ENCODE measurements around the gene RBFOX2.

The RBFOX2 gene

DNA sequence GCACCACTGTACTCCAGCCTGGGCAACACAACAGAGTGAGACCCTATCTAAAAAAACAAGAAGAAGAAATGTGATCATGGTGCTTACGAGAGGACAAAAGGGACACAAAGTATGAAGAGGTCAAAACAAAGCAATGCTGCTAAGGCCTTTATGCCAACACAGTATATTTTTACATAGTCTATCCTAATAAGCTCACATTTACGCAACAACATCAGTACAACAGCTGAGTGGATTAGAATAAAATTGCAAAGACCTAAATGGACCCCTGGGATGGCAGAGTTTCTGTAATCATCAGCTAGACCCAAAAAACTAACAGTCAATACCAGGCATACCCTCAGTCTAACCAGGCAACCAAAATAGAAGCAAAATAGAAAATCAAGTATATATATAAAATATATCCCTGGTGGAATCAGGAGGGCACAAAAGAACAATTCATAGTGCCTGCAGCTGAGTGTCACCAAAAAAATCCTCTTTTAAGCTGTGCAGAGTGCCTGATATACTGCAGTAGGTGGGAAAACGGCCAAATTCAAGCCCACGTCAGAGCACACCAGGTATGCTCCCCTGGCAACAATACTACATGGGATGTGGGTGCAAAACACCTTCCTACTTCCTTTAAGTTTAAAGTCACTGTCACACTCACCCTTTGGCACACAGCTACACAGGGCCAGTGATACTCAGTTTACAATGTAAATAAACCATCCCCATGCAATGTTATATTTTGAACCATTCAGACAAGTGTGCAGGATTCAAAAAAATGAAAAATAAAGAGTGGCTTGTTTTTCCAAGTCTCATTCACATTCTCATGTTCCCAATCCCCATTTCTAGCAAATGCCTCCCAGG is 57.8 kb downstream of the RBFOX2 start:
- H3K4me1 ChIP-seq (ENCODE audit: control insufficient read depth, insufficient read depth, low read length, poor library complexity, severe bottlenecking), result no peaks in the 10 kb centered on the region
- H3K27ac ChIP-seq (ENCODE audit: insufficient read depth, low read length, poor library complexity, severe bottlenecking), result no peak overlapping the region
- H3K4me3 ChIP-seq (ENCODE audit: insufficient read depth, low read depth, low read length, poor library complexity, severe bottlenecking), result no peak overlapping the region
- no peaks in the 10 kb centered on the region for H3K36me3 ChIP-seq (ENCODE audit: control insufficient read depth, insufficient read depth, low read length)
- no peak for DNase-seq
- H3K27me3 ChIP-seq (replicated peaks; ENCODE audit: control insufficient read depth, insufficient read depth, low read length, poor library complexity, severe bottlenecking), result no peaks in the 10 kb centered on the region
- H3K9me3 ChIP-seq (ENCODE audit: control insufficient read depth, low read length), result no peaks in the 10 kb centered on the region

DNA sequence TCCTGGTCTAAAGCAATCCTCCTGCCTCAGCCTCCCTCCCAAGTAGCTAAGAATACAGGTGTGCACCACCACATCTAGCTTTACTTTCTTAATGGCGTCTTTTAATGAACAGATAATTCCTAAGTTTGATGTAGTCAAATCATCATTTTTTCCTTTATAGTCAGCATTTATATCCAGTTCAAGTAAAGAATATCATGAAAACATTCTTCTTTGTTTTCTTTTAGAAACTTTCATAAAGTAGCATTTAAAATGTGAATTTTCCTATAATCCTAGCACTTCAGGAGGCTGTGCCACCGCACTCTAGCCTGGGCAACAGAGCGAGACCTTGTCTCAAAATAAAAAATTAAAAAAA is 61.6 kb downstream of the RBFOX2 start:
- no peak overlapping the region for H3K27ac ChIP-seq (ENCODE audit: insufficient read depth, low read length, poor library complexity, severe bottlenecking)
- no peak overlapping the region for H3K4me3 ChIP-seq (ENCODE audit: insufficient read depth, low read depth, low read length, poor library complexity, severe bottlenecking)
- no peaks in the 10 kb centered on the region for H3K27me3 ChIP-seq (replicated peaks; ENCODE audit: control insufficient read depth, insufficient read depth, low read length, poor library complexity, severe bottlenecking)
- no peaks in the 10 kb centered on the region for H3K4me1 ChIP-seq (ENCODE audit: control insufficient read depth, insufficient read depth, low read length, poor library complexity, severe bottlenecking)
- H3K9me3 ChIP-seq (ENCODE audit: control insufficient read depth, low read length), result no peaks in the 10 kb centered on the region
- no peak for DNase-seq
- no peaks in the 10 kb centered on the region for H3K36me3 ChIP-seq (ENCODE audit: control insufficient read depth, insufficient read depth, low read length)

DNA sequence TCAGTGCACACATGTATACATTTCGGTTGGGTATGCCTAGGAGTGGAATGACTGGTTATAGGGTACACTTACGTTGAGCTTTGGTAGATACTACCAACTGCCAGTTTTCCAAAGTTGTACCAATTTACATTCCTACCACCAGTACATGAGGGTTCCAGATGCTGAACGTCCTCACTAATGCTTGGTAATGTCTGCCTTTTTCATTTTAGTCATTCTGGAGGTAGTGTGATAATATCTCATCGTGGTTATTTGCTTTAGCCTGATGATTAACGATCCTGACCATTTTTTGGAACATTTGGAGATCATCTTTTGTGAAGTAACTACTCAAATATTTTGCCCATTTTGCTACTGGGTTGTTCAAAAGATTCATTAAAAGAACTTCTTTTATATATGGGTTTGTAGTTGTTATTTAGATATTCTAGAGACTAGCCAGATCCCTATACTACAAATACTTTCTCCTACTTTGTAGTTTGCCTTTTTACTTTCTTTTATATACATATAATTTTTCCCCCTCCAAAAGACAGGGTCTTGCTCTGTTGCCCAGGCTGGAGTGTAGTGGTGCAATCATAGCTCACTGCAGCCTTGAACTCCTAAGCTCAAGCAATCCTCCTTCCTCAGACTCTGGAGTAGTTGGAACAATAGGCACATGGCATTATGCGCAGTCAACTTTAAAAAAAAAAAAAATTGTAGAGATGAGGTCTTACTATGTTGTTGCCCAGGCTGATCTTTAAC is 62.1 kb downstream of the RBFOX2 start:
- Histone ChIP-seq H3K9me3 (ENCODE audit: control insufficient read depth, low read length) (no peaks in the 10 kb centered on the region), H3K4me3 (ENCODE audit: insufficient read depth, low read depth, low read length, poor library complexity, severe bottlenecking) (no peak overlapping the region), H3K27ac (ENCODE audit: insufficient read depth, low read length, poor library complexity, severe bottlenecking) (no peak overlapping the region), H3K27me3 (replicated peaks; ENCODE audit: control insufficient read depth, insufficient read depth, low read length, poor library complexity, severe bottlenecking) (no peaks in the 10 kb centered on the region), H3K36me3 (ENCODE audit: control insufficient read depth, insufficient read depth, low read length) (no peaks in the 10 kb centered on the region), H3K4me1 (ENCODE audit: control insufficient read depth, insufficient read depth, low read length, poor library complexity, severe bottlenecking) (no peaks in the 10 kb centered on the region)
- DNase-seq, result no peak

DNA sequence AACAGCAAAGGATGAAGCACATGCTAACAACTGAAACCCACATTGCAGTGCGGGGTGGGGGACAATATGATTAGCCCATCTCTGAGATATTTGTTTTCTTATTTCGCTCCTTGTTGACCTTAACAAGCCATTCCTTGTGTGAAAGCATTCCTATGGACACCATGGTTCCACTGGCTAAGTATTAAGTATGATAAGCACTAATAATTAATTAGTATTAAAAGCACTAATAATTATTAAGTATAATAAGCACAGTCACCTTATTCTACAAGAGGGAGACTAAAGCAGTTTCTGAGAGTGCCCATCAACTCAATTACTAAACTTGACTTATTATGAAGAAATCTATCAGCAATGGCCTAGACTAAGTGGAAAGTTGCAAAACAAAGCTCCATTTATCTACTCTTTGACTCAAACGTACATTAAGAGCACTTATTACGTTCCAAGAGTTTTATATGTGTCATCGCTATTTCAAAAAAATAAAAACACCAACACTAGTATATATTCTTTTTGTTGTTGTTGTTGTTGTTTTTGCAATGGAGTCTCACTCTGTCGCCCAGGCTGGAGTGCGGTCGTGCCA is 65.3 kb downstream of the RBFOX2 start:
- no peak for DNase-seq
- H3K4me3 ChIP-seq (ENCODE audit: insufficient read depth, low read depth, low read length, poor library complexity, severe bottlenecking), result no peak overlapping the region
- H3K27ac ChIP-seq (ENCODE audit: insufficient read depth, low read length, poor library complexity, severe bottlenecking), result no peak overlapping the region
- no peaks in the 10 kb centered on the region for H3K36me3 ChIP-seq (ENCODE audit: control insufficient read depth, insufficient read depth, low read length)
- H3K4me1 ChIP-seq (ENCODE audit: control insufficient read depth, insufficient read depth, low read length, poor library complexity, severe bottlenecking), result no peaks in the 10 kb centered on the region
- no peaks in the 10 kb centered on the region for H3K27me3 ChIP-seq (replicated peaks; ENCODE audit: control insufficient read depth, insufficient read depth, low read length, poor library complexity, severe bottlenecking)
- no peaks in the 10 kb centered on the region for H3K9me3 ChIP-seq (ENCODE audit: control insufficient read depth, low read length)

DNA sequence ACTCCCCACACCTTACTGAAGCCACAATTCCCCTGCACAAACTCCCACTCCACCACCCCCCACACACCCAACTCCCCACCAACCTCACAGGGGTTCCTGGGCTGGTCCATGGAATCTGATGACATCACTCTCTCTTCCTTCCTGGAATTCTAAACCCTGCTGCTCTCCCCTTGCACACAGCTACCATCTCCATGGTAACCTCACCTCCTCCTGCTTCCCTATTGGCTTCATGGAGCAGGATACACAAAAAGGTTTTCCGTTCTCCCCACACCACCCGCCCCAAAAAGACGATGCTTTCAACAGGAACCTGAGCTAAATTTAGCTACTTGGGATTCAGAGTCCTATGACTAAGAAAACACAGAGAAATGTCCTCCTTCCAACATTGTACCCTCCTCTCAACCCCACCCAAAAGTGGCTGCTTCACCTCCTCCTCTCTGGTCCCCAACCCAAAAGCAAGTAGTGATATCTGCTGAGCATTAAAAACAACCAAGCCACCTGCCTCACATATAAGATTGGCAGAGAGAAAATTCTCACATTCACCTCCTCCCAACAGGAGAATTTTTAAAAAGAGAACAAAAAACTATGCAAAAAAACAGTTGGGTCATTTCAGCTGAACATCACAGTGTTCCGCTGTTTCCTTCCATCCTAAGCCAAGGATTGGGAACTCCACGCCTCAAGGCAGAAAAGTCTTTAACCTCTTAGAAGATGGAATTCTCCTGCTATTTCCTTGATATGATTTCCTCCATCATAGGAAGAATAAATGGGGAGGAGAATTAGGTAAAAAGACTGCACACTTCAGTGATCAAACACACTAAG is 66.9 kb downstream of the RBFOX2 start:
- H3K27ac ChIP-seq (ENCODE audit: insufficient read depth, low read length, poor library complexity, severe bottlenecking), result no peak overlapping the region
- H3K4me3 ChIP-seq (ENCODE audit: insufficient read depth, low read depth, low read length, poor library complexity, severe bottlenecking), result no peak overlapping the region
- no peaks in the 10 kb centered on the region for H3K4me1 ChIP-seq (ENCODE audit: control insufficient read depth, insufficient read depth, low read length, poor library complexity, severe bottlenecking)
- no peaks in the 10 kb centered on the region for H3K36me3 ChIP-seq (ENCODE audit: control insufficient read depth, insufficient read depth, low read length)
- no peaks in the 10 kb centered on the region for H3K27me3 ChIP-seq (replicated peaks; ENCODE audit: control insufficient read depth, insufficient read depth, low read length, poor library complexity, severe bottlenecking)
- DNase-seq, result no peak
- H3K9me3 ChIP-seq (ENCODE audit: control insufficient read depth, low read length), result no peaks in the 10 kb centered on the region

DNA sequence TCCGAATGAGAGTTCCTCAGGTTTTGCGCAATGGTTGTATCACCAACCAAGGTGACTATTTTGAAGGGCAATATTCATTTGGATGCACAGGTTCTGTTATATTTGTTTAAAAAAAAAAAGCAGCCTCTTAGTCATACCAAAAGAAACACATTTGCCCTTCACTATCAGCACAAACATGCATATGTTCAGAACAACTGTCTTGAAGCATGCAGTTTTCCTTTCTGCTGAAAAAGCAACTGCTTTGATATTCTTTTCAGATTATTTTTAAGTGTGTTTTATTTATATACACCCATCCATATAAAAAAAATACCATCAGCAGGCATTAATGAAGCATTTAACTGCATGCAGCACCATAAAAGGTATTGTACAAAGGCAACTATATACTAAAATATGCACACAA is 67.8 kb downstream of the RBFOX2 start:
- no peak for DNase-seq
- no peaks in the 10 kb centered on the region for H3K4me1 ChIP-seq (ENCODE audit: control insufficient read depth, insufficient read depth, low read length, poor library complexity, severe bottlenecking)
- H3K27me3 ChIP-seq (replicated peaks; ENCODE audit: control insufficient read depth, insufficient read depth, low read length, poor library complexity, severe bottlenecking), result no peaks in the 10 kb centered on the region
- no peaks in the 10 kb centered on the region for H3K9me3 ChIP-seq (ENCODE audit: control insufficient read depth, low read length)
- no peak overlapping the region for H3K4me3 ChIP-seq (ENCODE audit: insufficient read depth, low read depth, low read length, poor library complexity, severe bottlenecking)
- H3K27ac ChIP-seq (ENCODE audit: insufficient read depth, low read length, poor library complexity, severe bottlenecking), result no peak overlapping the region
- H3K36me3 ChIP-seq (ENCODE audit: control insufficient read depth, insufficient read depth, low read length), result no peaks in the 10 kb centered on the region

DNA sequence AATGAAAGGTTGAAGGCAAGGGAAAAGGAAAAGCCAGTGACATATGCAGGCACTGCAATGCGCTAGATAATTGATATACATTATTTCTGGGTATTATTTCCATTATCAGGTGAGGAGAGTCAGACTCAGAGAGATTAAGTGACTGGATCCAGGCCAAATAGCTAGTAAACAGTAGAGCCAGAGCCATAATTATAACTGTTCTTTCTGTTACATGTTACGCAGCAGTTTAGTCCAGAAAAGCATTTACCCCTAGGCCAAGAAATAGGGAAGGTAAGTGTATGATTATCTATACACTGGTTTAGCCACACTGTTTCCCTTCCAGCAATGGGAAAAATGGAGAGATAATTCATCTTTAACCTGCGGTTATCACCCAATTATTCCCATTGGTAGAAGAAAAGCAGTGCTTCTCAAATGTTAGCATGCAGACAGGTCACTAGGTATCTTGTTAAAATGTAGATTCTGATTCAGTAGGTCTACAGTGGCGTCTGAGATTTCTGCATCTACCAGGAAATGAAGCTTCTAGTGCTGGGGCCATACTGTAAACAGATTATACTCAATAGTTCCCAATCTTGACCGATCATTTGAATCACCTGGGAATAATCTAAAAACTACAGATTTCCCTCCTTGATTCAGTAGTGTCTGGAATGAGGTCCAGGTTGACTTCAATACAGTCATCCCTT is 69.4 kb downstream of the RBFOX2 start:
- no peaks in the 10 kb centered on the region for H3K36me3 ChIP-seq (ENCODE audit: control insufficient read depth, insufficient read depth, low read length)
- no peak for DNase-seq
- no peak overlapping the region for H3K27ac ChIP-seq (ENCODE audit: insufficient read depth, low read length, poor library complexity, severe bottlenecking)
- no peak overlapping the region for H3K4me3 ChIP-seq (ENCODE audit: insufficient read depth, low read depth, low read length, poor library complexity, severe bottlenecking)
- no peaks in the 10 kb centered on the region for H3K4me1 ChIP-seq (ENCODE audit: control insufficient read depth, insufficient read depth, low read length, poor library complexity, severe bottlenecking)
- H3K27me3 ChIP-seq (replicated peaks; ENCODE audit: control insufficient read depth, insufficient read depth, low read length, poor library complexity, severe bottlenecking), result no peaks in the 10 kb centered on the region
- H3K9me3 ChIP-seq (ENCODE audit: control insufficient read depth, low read length), result no peaks in the 10 kb centered on the region

DNA sequence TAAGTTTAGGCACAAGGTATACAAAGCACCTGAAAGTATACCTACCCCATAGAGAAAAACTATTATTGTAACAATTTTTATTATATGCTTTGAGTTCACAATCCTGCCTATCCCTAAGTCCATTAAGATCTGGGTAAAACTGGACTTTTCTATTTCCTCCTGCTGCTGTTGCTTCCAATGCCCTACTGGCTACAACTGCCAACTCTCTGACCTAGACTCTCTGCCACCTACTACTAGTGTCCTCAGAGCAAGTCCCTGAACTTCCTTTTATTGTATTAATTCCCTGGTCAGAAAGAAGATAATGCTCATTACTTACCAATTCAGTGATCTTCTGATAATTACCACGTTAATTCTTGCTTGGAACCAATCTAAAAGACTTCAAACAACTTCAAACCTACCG is 70.3 kb downstream of the RBFOX2 start:
- DNase-seq, result no peak
- Histone ChIP-seq H3K4me1 (ENCODE audit: control insufficient read depth, insufficient read depth, low read length, poor library complexity, severe bottlenecking) (no peaks in the 10 kb centered on the region), H3K36me3 (ENCODE audit: control insufficient read depth, insufficient read depth, low read length) (no peaks in the 10 kb centered on the region), H3K27me3 (replicated peaks; ENCODE audit: control insufficient read depth, insufficient read depth, low read length, poor library complexity, severe bottlenecking) (no peaks in the 10 kb centered on the region), H3K9me3 (ENCODE audit: control insufficient read depth, low read length) (no peaks in the 10 kb centered on the region), H3K4me3 (ENCODE audit: insufficient read depth, low read depth, low read length, poor library complexity, severe bottlenecking) (no peak overlapping the region), H3K27ac (ENCODE audit: insufficient read depth, low read length, poor library complexity, severe bottlenecking) (no peak overlapping the region)

DNA sequence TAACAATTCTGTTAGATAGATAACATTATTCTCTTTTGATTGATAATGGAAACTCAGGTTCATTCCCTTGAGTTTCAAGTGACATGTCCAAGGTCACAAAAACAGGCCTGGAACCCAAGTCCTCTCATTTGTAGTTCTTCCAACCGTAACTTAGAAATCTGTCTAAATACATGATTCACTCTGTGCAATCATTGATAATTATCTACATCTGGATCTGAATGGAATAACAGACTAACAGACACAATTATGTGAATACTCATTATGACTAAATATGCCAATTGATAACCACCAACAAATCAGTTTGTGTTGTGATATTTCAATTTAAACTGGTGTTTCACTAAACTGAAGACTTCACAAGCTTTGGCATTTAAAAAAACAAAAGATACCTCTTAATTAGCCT is 71.0 kb downstream of the RBFOX2 start:
- Histone ChIP-seq H3K36me3 (ENCODE audit: control insufficient read depth, insufficient read depth, low read length) (no peaks in the 10 kb centered on the region), H3K4me3 (ENCODE audit: insufficient read depth, low read depth, low read length, poor library complexity, severe bottlenecking) (no peak overlapping the region), H3K27ac (ENCODE audit: insufficient read depth, low read length, poor library complexity, severe bottlenecking) (no peak overlapping the region), H3K9me3 (ENCODE audit: control insufficient read depth, low read length) (no peaks in the 10 kb centered on the region), H3K4me1 (ENCODE audit: control insufficient read depth, insufficient read depth, low read length, poor library complexity, severe bottlenecking) (no peaks in the 10 kb centered on the region), H3K27me3 (replicated peaks; ENCODE audit: control insufficient read depth, insufficient read depth, low read length, poor library complexity, severe bottlenecking) (no peaks in the 10 kb centered on the region)
- DNase-seq, result no peak
